GM12878 (cell line): ENCODE results near the gene SCNN1A. TPM values are rescaled to one million over a fixed set of nuclear protein-coding genes. Genes with fewer than 3 reads are reported as not detected.

Experiments
- ATAC-seq: fragments of 200-7000 bp; cut with Tn5 transposase; 3 replicates; pipeline ENCODE4 v1.9.1; 2020; ENCODE audit warnings: mild to moderate bottlenecking, moderate library complexity
- BruUV-seq: library from RNA; stranded (reverse); fragments of 400-500 nt; replicated peaks from 2 replicates; lab custom pipeline; 2021; lab: Mats Ljungman, UMichigan
- CTCF ChIA-PET: fragments of 300-600 bp; sonication (Branson Sonifier 250); formaldehyde crosslinking; extraction: SDS; loops from one replicate; lab custom pipeline; 2021; ENCODE audit warnings: inconsistent platforms; lab: Yijun Ruan, JAX
- POLR2A ChIA-PET: fragments of 350-600 bp; formaldehyde crosslinking; extraction: SDS; loops from one replicate; lab custom pipeline; 2021; ENCODE audit warnings: inconsistent platforms; lab: Charles Lee
- RAD21 ChIA-PET: fragments of 300-600 bp; sonication (Branson Sonifier 250); formaldehyde crosslinking; loops from one replicate; lab custom pipeline; 2023; ENCODE audit warnings: antibody characterized with exemption; ENCODE audit not compliant: unreplicated experiment; lab: Charles Lee
- SMC1A ChIA-PET: fragments of 300-600 bp; sonication (Branson Sonifier 250); formaldehyde crosslinking; loops from one replicate; lab custom pipeline; 2023; ENCODE audit not compliant: unreplicated experiment, uncharacterized antibody; lab: Charles Lee
- DNase-seq: peaks from one replicate; pipeline ENCODE4 v3.0.0-alpha.2; 2011; ENCODE audit warnings: low read depth, low spot score
- FAIRE-seq: peaks from 3 replicates; lab custom pipeline; 2011; peaks lifted over from hg19 to GRCh38; lab: Jason Lieb, UNC
- H2AFZ ChIP-seq: 2 replicates; pipeline ENCODE4 v1.6.0; 2011; ENCODE audit warnings: low read depth, low read length, control low read depth; ENCODE audit not compliant: control insufficient read depth
- H3K27ac ChIP-seq: 2 replicates; pipeline ENCODE4 v1.5.1; 2011; ENCODE audit warnings: control low read depth; ENCODE audit not compliant: control insufficient read depth, insufficient read depth
- H3K27me3 ChIP-seq, 2 experiments: replicated peaks in 1 of 2; 2 replicates each; pipeline versions ENCODE4 v1.6.0 to v1.6.1; 2011; ENCODE audit warnings: low read length in 1 of 2; ENCODE audit not compliant: control insufficient read depth in 2 of 2, insufficient read depth in 2 of 2
- H3K36me3 ChIP-seq, 2 experiments: 2 replicates each; pipeline ENCODE4 v1.5.1; 2011; ENCODE audit warnings: low read length in 1 of 2; ENCODE audit not compliant: control insufficient read depth in 2 of 2, insufficient read depth in 2 of 2
- H3K4me1 ChIP-seq: 2 replicates; pipeline ENCODE4 v1.6.1; 2011; ENCODE audit warnings: mild to moderate bottlenecking, low read length, moderate library complexity, mixed read lengths; ENCODE audit not compliant: control insufficient read depth, insufficient read depth
- H3K4me2 ChIP-seq: 2 replicates; pipeline ENCODE4 v1.6.0; 2011; ENCODE audit warnings: control low read depth; ENCODE audit not compliant: control insufficient read depth, insufficient read depth
- H3K4me3 ChIP-seq: fragments of 200-600 bp; sonication (generic); 2 replicates; pipeline ENCODE4 v1.5.1; 2016
- H3K79me2 ChIP-seq: 2 replicates; pipeline ENCODE4 v1.6.0; 2011; ENCODE audit warnings: low read length; ENCODE audit not compliant: control insufficient read depth, insufficient read depth
- H3K9ac ChIP-seq: 2 replicates; pipeline ENCODE4 v1.8.0; 2011; ENCODE audit warnings: low read length, control low read depth, mixed read lengths; ENCODE audit not compliant: control insufficient read depth, insufficient read depth
- H3K9me3 ChIP-seq: replicated peaks from 3 replicates; pipeline ENCODE4 v1.5.1; 2011; ENCODE audit warnings: mild to moderate bottlenecking, low read length; ENCODE audit not compliant: control insufficient read depth, insufficient read depth
- H4K20me1 ChIP-seq: 2 replicates; pipeline ENCODE4 v1.6.0; 2011; ENCODE audit not compliant: control insufficient read depth, insufficient read depth
- CEBPB ChIP-seq, 2 experiments: fragments of 150-350 bp in 1 of 2; IDR thresholded peaks; 2 replicates each; pipeline ENCODE4 v1.6.1; 2012 to 2014; ENCODE audit warnings: low read depth in 2 of 2, low read length in 2 of 2, borderline replicate concordance in 1 of 2, inconsistent platforms in 1 of 2
- EGR1 ChIP-seq, 2 experiments: IDR thresholded peaks; 1 replicate in 1 of 2; 2 replicates in 1 of 2; pipeline ENCODE4 v1.6.1; 2011 to 2012; ENCODE audit warnings: low read depth in 2 of 2, low read length in 2 of 2, borderline replicate concordance in 1 of 2, mild to moderate bottlenecking in 1 of 2, moderate library complexity in 1 of 2
- MXI1 ChIP-seq: fragments of 150-350 bp; IDR thresholded peaks from 2 replicates; pipeline ENCODE4 v1.6.1; 2011; ENCODE audit warnings: low read depth, mild to moderate bottlenecking, inconsistent platforms, low read length, improper control_type of control experiment
- MYC ChIP-seq: IDR thresholded peaks from 2 replicates; pipeline ENCODE4 v1.6.1; 2011; ENCODE audit warnings: mild to moderate bottlenecking, low read length, moderate library complexity, inconsistent platforms; ENCODE audit not compliant: insufficient read depth, insufficient replicate concordance, insufficient read length, severe bottlenecking
- POLR2AphosphoS2 ChIP-seq: IDR thresholded peaks from 2 replicates; pipeline ENCODE4 v1.6.1; 2011; ENCODE audit warnings: low read depth, mild to moderate bottlenecking, low read length, improper control_type of control experiment, moderate library complexity
- POU2F2 ChIP-seq: IDR thresholded peaks from 3 replicates; pipeline ENCODE4 v1.6.1; 2011; ENCODE audit warnings: low read depth, mild to moderate bottlenecking, low read length, borderline replicate concordance
- RBBP5 ChIP-seq: fragments of 200-600 bp; sonication (generic); conservative IDR thresholded peaks from 2 replicates; pipeline ENCODE4 v1.6.1; 2016
- TCF12 ChIP-seq: IDR thresholded peaks from 2 replicates; pipeline ENCODE4 v1.6.1; 2011; ENCODE audit warnings: low read depth, mild to moderate bottlenecking, low read length
- TCF3 ChIP-seq: IDR thresholded peaks from 2 replicates; pipeline ENCODE4 v1.6.1; 2012; ENCODE audit warnings: low read depth, mild to moderate bottlenecking, low read length, borderline replicate concordance; ENCODE audit not compliant: insufficient read depth
- USF2 ChIP-seq: IDR thresholded peaks from 2 replicates; pipeline ENCODE4 v1.6.1; 2011; ENCODE audit warnings: low read depth, low read length, improper control_type of control experiment, borderline replicate concordance
- YY1 ChIP-seq: IDR thresholded peaks from 2 replicates; pipeline ENCODE4 v1.6.1; 2011; ENCODE audit warnings: low read depth, mild to moderate bottlenecking, low read length
- ZBTB11 ChIP-seq: fragments of 450-650 bp; formaldehyde crosslinking; IDR thresholded peaks from 2 replicates; pipeline ENCODE4 v1.5.0; 2022; ENCODE audit warnings: mild to moderate bottlenecking, missing genetic modification characterization
- ZNF207 ChIP-seq: fragments of 450-650 bp; IDR thresholded peaks from 2 replicates; pipeline ENCODE4 v1.6.1; 2014; ENCODE audit warnings: antibody characterized with exemption, mild to moderate bottlenecking, borderline replicate concordance
- ZNF622 ChIP-seq: fragments of 450-650 bp; IDR thresholded peaks from 2 replicates; pipeline ENCODE4 v1.6.1; 2017; ENCODE audit warnings: mild to moderate bottlenecking, inconsistent platforms
- ZNF687 ChIP-seq: fragments of 450-650 bp; IDR thresholded peaks from 2 replicates; pipeline ENCODE4 v1.6.1; 2017; ENCODE audit warnings: mild to moderate bottlenecking, moderate library complexity
- WGBS: methylation state at CpG from one replicate; pipeline ENCODE4 v1.1.6; 2016; ENCODE audit warnings: low lambda C conversion rate; ENCODE audit not compliant: insufficient replicate concordance, insufficient coverage; ENCODE audit errors: missing lambda C conversion rate; 5-methylcytosine and 5-hydroxymethylcytosine counted together
- in situ Hi-C: fragments of 300-500 bp; cut with MboI; formaldehyde crosslinking; loops from 9 replicates; pipeline ENCODE4 v1.14.3; 2018; ENCODE audit warnings: mixed read lengths
- intact Hi-C: fragments of 100-400 bp; cut with micrococcal nuclease; formaldehyde crosslinking; loops from one replicate; pipeline ENCODE4 v1.14.2; 2022; ENCODE audit not compliant: unreplicated experiment
- polyA plus RNA-seq, 11 experiments: library from polyadenylated mRNA; depleted of rRNA in 4 of 11; unstranded in 6 of 11; stranded (reverse) in 5 of 11; fragments of >200 nt; fragmentation: Nextera tagmentation in 4 of 11; fragmentation: Illumina TruSeq in 1 of 11; extraction: Ambion mirVana in 4 of 11; extraction: Trizol in 1 of 11; gene quantifications; 1 replicate in 1 of 11; 2 replicates in 10 of 11; pipeline versions ENCODE4 v1.2.1 to v1.2.3, GENCODE V29; 2011 to 2016; ENCODE audit warnings: inconsistent platforms in 2 of 11, missing spikeins in 2 of 11, low read depth in 1 of 11
- total RNA-seq, 4 experiments: library from RNA; depleted of rRNA in 3 of 4; stranded (reverse); fragments of >200 nt in 3 of 4; fragmentation: Illumina TruSeq in 1 of 4; extraction: Trizol in 1 of 4; gene quantifications; 2 replicates each; pipeline versions ENCODE4 v1.2.1 to v1.2.3, GENCODE V29; 2013 to 2021

The SCNN1A gene
- total and polyA plus RNA-seq, 10 of the 15 experiments (the other 5 are each of a cell fraction or from before 2014, with no cell fraction given): 0.14 to 0.69 TPM; not detected in 8

- Histone ChIP-seq H3K9me3 (no peaks in the 10 kb centered on the region), H2AFZ (no peak overlapping the region), H3K27me3 (no peaks in the 10 kb centered on the region; a peak in 1 of 4 replicates), H4K20me1 (no peaks in the 10 kb centered on the region), H3K36me3 (no peaks in the 10 kb centered on the region), H3K9ac (no peak overlapping the region), H3K79me2 (no peaks in the 10 kb centered on the region), H3K4me1 (no peaks in the 10 kb centered on the region; the same call in 1 of the 2 replicates), H3K27ac (no peak overlapping the region), H3K4me2 (no peak overlapping the region), H3K4me3 (no peak overlapping the region)
- in situ Hi-C loops (no loop called here), intact Hi-C loops (no loop called here)
- FAIRE-seq (no peak), DNase-seq (no peak), ATAC-seq (no peak; the same call in 2 of the 3 replicates)
- TF ChIP-seq TCF3 (no peak), CEBPB (IDR thresholded peaks at IDR 0.05; ENCODE audit: borderline replicate concordance in 1 of 2, low read depth in 2 of 2, low read length in 2 of 2) (no peak), ZNF687 (no peak), ZNF622 (no peak), USF2 (no peak), ZNF207 (no peak), MXI1 (no peak), ZBTB11 (CRISPR knock-in tag) (no peak), YY1 (no peak), MYC (no peak), POU2F2 (no peak), POLR2AphosphoS2 (no peak), EGR1 (IDR thresholded peaks at IDR 0.05; ENCODE audit: borderline replicate concordance in 1 of 2, low read depth in 2 of 2, low read length in 2 of 2) (no peak), RBBP5 (no peak), TCF12 (no peak)
- BruUV-seq: no TSS peak
- 36% methylated on average over 7 of the region's 7 CpGs for WGBS
- POLR2A ChIA-PET: interaction anchor here (0.7 to 1.1 kb wide), 2 partner anchors 15 to 160 kb away, joined by 3 to 7 read pairs; partner anchors contain the start of gene CD9
- RAD21 ChIA-PET: no interaction called here
- SMC1A ChIA-PET: no interaction called here
- CTCF ChIA-PET: interaction anchor here (1.5 to 1.8 kb wide), 2 partner anchors 25 to 105 kb away, joined by 4 to 5 read pairs; no protein-coding TSS in a partner anchor
These were observed 15.2 kb downstream of the SCNN1A start for GRCh38 chr12:6360080-6360571.
